Transverse colon (tissue), 4 donors: ENCODE results near the gene SIRPB2.
A peak's percentile ranks its signal among the peaks of the same experiment; 100 is the strongest.

ENCODE experiments used
- CTCF ChIP-seq, 5 experiments: fragments of 200-600 bp in 3 of 5; fragments of 450-650 bp in 2 of 5; sonication (generic) in 3 of 5; IDR thresholded peaks; 1 replicate in 2 of 5; 2 replicates in 3 of 5; pipeline ENCODE4 v1.5.1; 2016 to 2017; ENCODE audit warnings: antibody characterized with exemption in 5 of 5, inconsistent platforms in 3 of 5, mild to moderate bottlenecking in 2 of 5, moderate library complexity in 1 of 5
- POLR2AphosphoS5 ChIP-seq, 3 donors: sonication (generic); formaldehyde crosslinking; IDR thresholded peaks; one replicate each; pipeline ENCODE4 v1.6.1; 2016; ENCODE audit warnings: antibody characterized with exemption in 3 of 3

- TF ChIP-seq CTCF (IDR thresholded peaks at IDR 0.05) (no peak), POLR2AphosphoS5 (IDR thresholded peaks at IDR 0.05) (peak in 2 of 3 donors; percentile 12 to 43)
Observed at GRCh38 chr20:1489764-1490436, 1.3 kb downstream of the SIRPB2 start.
